GM11168 (cell line): Measurements from ENCODE around the gene AP1B1.
"Not testable (repeated sequence)": the region's sequence is repeated elsewhere in the genome, so short reads cannot be mapped to it uniquely, and the experiment has no call there.

Experiments
- in situ Hi-C: fragments of 300-500 bp; cut with MboI; formaldehyde crosslinking; loops from one replicate; pipeline ENCODE4 v1.12.0; 2022; ENCODE audit warnings: low sequenced_read_pairs; ENCODE audit not compliant: unreplicated experiment

Gene AP1B1

GRCh38 chr22:29387921-29388758 lies at the start of gene AP1B1:
AP1B1 (minus strand) TSS chr22:29388570; CDS start chr22:29367243, 21,327 bp downstream.
- in situ Hi-C loops, result no loop called here

- in situ Hi-C loops, result no loop called here
Observed at GRCh38 chr22:29435236-29436136, 47.1 kb upstream of the AP1B1 start.

GRCh38 chr22:29434288-29434687 lies 45.9 kb upstream of the AP1B1 start:
- in situ Hi-C loops, result no loop called here

GRCh38 chr22:29433856-29434255 lies 45.5 kb upstream of the AP1B1 start:
- in situ Hi-C loops, result no loop called here

- in situ Hi-C loops, result no loop called here
Observed at GRCh38 chr22:29431986-29432385, 43.6 kb upstream of the AP1B1 start.

GRCh38 chr22:29427176-29427760 lies 38.9 kb upstream of the AP1B1 start:
- in situ Hi-C loops, result no loop called here

- in situ Hi-C loops, result no loop called here
Observed at GRCh38 chr22:29426476-29426875, 38.1 kb upstream of the AP1B1 start.

GRCh38 chr22:29418704-29419103 lies 30.3 kb upstream of the AP1B1 start:
- in situ Hi-C loops, result not testable (repeated sequence)

- in situ Hi-C loops, result not testable (repeated sequence)
Observed at GRCh38 chr22:29414951-29415591, 26.7 kb upstream of the AP1B1 start.

- in situ Hi-C loops, result not testable (repeated sequence)
Observed at GRCh38 chr22:29412772-29413171, 24.4 kb upstream of the AP1B1 start.

- in situ Hi-C loops, result not testable (repeated sequence)
Observed at GRCh38 chr22:29411569-29412211, 23.3 kb upstream of the AP1B1 start.

- in situ Hi-C loops, result no loop called here
Observed at GRCh38 chr22:29408940-29409339, 20.6 kb upstream of the AP1B1 start.

GRCh38 chr22:29401538-29401937 lies 13.2 kb upstream of the AP1B1 start:
- in situ Hi-C loops, result not testable (repeated sequence)

- in situ Hi-C loops, result no loop called here
Observed at GRCh38 chr22:29400576-29400975, 12.2 kb upstream of the AP1B1 start.

GRCh38 chr22:29397791-29398190 lies 9.4 kb upstream of the AP1B1 start:
- in situ Hi-C loops, result no loop called here

- in situ Hi-C loops, result no loop called here
Observed at GRCh38 chr22:29396126-29396525, 7.8 kb upstream of the AP1B1 start.

GRCh38 chr22:29394931-29395581 lies 6.7 kb upstream of the AP1B1 start:
- in situ Hi-C loops, result no loop called here

- in situ Hi-C loops, result no loop called here
Observed at GRCh38 chr22:29393019-29393608, 4.7 kb upstream of the AP1B1 start.

GRCh38 chr22:29391546-29391945 lies 3.2 kb upstream of the AP1B1 start:
- in situ Hi-C loops, result no loop called here
